GM21717 (cell line): Measurements from ENCODE around the gene CLASP2.
"Not testable (repeated sequence)": the region's sequence is repeated elsewhere in the genome, so short reads cannot be mapped to it uniquely, and the experiment has no call there.

Experiments used
- ATAC-seq: cut with Tn5 transposase; IDR thresholded peaks from one replicate; pipeline ENCODE4 v1.9.1; 2021; ENCODE audit warnings: mild to moderate bottlenecking, moderate library complexity; ENCODE audit not compliant: unreplicated experiment

The CLASP2 gene

GRCh38 chr3:33717866-33718594 is at the start of gene CLASP2:
CLASP2 (minus strand) TSS chr3:33718254; CDS start chr3:33718002, 252 bp downstream.
- peak; percentile 96 for ATAC-seq

DNA sequence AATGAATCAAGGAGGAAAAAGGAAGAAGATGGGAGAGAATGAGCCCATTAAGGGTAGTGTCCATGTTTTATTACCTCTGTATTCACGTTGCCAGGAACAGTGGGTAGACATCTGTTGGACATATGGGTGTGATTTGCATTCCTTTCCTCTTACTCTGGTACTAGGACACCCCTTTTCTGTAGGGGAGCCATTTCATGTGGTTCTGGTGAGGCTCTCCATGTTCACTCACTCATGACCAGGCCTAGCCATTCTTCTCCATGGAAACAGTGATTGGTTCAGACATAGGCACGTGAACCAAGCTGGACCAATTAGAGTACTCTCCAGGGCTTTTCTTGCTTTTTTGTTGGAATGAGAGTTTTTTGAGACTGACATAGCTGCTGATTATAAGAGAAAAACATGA is 40.8 kb upstream of the CLASP2 start:
- no peak for ATAC-seq

DNA sequence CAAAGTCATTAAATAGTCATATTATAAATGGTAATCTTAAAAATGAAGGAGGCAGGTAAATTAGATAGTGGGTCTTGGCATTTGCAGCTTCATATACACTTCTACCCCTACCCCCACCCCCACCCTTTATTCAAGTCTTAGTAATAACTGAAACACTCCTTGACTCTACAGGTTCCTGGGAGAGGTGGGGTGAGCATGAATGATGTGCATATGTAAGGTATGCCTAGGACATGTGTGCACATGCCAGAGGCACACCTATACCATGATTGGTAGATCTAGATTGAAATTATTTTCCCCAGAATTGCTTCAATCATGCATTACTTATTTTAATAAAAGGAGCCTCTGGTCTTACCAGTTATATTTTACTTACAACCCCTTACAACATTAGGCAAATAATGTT is 40.2 kb upstream of the CLASP2 start:
- no peak for ATAC-seq

DNA sequence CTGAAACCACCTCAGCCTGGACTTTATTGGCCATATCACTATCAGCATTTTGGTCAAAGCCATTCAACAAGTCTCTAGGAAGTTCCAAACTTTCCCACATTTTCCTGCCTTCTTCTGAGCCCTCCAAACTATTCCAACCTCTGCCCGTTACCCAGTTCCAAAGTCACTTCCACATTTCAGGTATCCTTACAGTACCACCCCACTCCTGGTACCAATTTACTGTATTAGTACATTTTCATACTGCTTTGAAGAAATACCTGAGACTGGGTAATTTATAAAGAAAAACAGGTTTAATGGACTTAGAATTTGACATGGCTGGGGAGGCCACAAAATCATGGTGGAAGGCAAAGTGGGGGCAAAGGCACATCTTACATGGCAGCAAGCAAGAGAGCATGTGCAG is 36.3 kb upstream of the CLASP2 start:
- not testable (repeated sequence) for ATAC-seq

DNA sequence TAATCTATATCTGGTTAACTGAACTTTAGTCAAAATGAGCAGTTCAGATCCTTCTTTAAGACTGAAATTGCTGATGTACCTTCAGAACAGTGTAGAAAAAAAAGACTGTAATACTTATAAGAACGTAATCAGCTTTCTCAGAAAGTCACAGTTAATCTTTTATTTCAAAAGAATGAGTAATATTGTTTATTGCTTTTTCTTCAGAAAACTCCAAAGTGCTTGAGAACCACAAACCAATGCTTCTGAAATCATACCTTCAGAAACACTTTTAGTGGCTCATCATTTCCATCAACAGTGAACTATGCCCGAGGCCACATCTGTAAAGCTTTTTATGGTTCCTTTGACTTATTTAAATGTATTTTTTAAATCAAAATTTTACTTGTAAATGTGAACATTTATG is 33.3 kb upstream of the CLASP2 start:
- ATAC-seq, result no peak

DNA sequence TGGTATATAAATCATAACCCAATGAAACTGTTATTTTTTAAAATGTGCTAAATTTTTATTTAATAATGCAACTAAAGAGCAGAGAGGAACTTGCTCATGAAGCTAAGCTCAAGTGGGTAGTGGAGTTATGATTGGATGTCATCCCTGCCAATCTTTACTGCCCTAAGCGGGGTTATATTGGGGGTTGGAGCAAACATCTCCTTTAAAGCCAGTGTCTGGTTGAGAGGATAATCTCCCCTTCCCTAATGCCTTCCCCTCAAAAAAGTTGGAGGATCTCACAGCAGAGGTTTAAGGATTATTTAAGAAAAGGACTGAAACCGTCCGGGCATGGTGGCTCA is 32.1 kb upstream of the CLASP2 start:
- no peak for ATAC-seq

GRCh38 chr3:33749546-33750210 is 31.6 kb upstream of the CLASP2 start:
- no peak for ATAC-seq

- peak; percentile 89 for ATAC-seq
These were observed 28.5 kb upstream of the CLASP2 start for GRCh38 chr3:33746416-33747116.

GRCh38 chr3:33737146-33737545 is 19.1 kb upstream of the CLASP2 start:
- no peak for ATAC-seq

DNA sequence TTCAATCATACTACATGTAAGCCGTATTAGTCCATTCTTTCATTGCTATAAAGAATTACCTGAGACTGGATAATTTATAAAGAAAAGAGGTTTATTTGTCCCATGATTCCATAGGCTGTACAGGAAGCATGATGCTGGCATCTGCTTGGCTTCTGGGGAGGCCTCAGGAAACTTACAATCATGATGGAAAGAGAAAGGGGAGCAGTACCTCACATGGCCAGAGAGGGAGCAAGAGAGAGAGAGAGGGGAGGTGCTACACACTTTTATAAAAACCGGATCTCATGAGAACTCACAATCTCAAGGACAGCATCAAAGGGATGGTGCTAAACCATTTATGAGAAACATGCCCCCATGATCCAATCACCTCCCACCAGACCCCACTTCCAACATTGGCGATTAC is 14.3 kb upstream of the CLASP2 start:
- ATAC-seq, result no peak

GRCh38 chr3:33729993-33730392 is 11.9 kb upstream of the CLASP2 start:
- ATAC-seq, result no peak

- ATAC-seq, result no peak
These were observed 6.2 kb upstream of the CLASP2 start for GRCh38 chr3:33724256-33724655.

GRCh38 chr3:33722626-33723370 is 4.7 kb upstream of the CLASP2 start:
- ATAC-seq, result no peak

- ATAC-seq, result no peak
These were observed 4.1 kb upstream of the CLASP2 start for GRCh38 chr3:33722191-33722590.

DNA sequence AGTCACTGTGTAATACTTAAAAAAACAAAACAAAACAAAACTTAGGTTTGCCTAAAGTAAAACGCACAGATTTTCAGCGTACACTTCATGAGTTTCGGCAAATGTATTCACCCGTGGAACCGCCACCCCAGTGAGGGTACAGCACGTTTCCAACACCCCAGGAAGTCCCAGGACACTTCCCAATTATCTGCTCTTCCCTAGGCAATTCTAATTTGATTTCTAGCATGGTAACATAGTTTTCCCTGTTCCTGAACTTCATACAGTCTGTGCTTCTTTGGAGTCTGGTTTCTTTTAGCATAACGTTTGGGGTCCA is 497 bp upstream of the CLASP2 start:
- no peak for ATAC-seq

DNA sequence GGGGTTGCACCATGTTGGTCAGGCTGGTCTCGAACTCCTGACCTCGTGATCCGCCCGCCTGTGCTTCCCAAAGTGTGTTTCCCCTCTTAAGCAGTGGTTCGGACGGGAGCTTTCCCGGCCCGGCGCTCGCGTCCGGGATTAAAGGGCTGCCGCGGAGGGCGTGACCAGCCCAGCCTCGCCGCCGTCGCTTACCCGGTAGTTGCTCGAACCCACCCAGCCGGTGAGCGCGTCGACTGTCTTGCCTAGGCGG is 513 bp downstream of the CLASP2 start:
- peak; percentile 69 for ATAC-seq

GRCh38 chr3:33716227-33716626 is 1.8 kb downstream of the CLASP2 start:
- no peak for ATAC-seq

DNA sequence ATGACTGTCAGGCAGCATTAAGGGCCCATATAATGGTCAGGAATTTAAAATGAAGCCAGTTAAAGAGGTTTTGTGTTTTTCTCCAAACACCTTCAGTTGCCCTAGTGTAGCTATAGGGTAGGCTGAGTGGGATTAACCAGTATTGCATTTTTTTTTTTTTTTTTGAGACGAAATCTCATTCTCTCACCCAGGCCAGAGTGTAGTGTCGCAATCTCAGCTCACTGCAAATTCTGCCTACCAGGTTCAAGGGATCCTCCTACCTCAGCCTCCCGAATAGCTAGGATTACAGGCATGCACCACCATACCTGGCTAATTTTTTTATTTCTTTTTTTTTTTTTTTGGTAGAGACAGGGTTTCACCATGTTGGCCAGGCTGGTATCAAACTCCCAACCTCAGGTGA is 7.0 kb downstream of the CLASP2 start:
- no peak for ATAC-seq

GRCh38 chr3:33706056-33706455 is 12.0 kb downstream of the CLASP2 start:
- ATAC-seq, result no peak

GRCh38 chr3:33704891-33705290 is 13.2 kb downstream of the CLASP2 start:
- no peak for ATAC-seq

DNA sequence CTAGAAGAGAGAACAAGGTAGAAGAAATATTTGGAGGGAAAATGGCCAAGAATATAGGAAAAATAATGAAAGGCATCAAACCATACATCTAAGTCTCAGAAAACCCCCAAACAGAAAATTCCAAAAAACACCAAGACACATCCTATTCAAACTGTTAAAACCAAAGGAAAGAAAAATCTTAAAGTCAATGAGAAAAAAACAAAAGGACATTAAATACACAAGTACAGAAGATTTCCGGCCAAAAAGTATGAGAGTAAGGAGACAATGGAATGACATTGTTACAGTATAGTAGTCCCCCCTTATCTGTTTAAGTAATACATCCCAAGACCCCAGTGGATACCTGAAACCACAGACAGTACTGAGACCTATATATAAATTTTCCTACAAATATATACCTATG is 18.8 kb downstream of the CLASP2 start:
- ATAC-seq, result no peak

DNA sequence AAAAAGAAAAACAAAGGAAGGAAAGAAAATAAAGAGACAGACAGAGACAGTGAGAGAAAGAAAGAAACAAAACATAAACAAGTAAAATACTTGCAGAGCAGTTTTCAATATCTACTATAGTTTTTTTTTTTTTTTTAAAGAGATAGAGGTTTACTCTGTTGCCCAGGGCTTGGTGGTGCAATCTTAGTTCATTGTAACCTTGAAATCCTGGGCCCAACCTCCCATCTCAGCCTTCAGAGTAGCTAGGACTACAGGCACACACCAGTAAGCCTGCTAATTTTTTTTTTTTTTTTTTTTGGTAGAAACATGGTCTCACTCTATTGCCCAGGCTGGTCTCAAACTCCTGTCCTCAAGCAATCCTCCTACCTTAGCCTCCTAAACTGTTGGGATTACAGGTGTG is 23.1 kb downstream of the CLASP2 start:
- no peak for ATAC-seq
